A549 treated with GW870086 at 1 μM for 4 hours (cell line): ENCODE data around the gene SCGB1D2. TPM values are rescaled to one million over a fixed set of nuclear protein-coding genes. Genes with fewer than 3 reads are reported as not detected.

Source experiments
- total RNA-seq: library from RNA; stranded (reverse); fragments of 200-300 nt; extraction: Qiagen RNA extraction; gene quantifications from 5 replicates; pipeline ENCODE4 v1.2.3, GENCODE V29; 2022; ENCODE audit warnings: low read depth

SCGB1D2 gene, protein sequence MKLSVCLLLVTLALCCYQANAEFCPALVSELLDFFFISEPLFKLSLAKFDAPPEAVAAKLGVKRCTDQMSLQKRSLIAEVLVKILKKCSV
- total RNA-seq, result not detected in 5 replicates

GRCh38 chr11:62242021-62242420, at the start of gene SCGB1D2:
Gene SCGB1D2 (plus strand): TSS chr11:62242239. CDS start chr11:62242308, 69 bp downstream.

GRCh38 chr11:62269654-62270278, 27.7 kb downstream of the SCGB1D2 start, which contains the start of gene SCGB2A2:
Gene SCGB2A2 (plus strand): TSS chr11:62270158. CDS start chr11:62270217, 59 bp downstream.

Other genes with a start within 250 kb of the SCGB1D2 start
- 47.9 to 58.5 TPM (median 49.7 TPM) in 5 replicates for gene INCENP, start 118.2 kb upstream of the SCGB1D2 start, total RNA-seq
- gene SCGB1D1, start 52.0 kb upstream of the SCGB1D2 start, total RNA-seq, result not detected in 5 replicates
- not detected in 5 replicates for gene SCGB2A1, start 33.6 kb upstream of the SCGB1D2 start, total RNA-seq
- gene SCGB2A2, start 27.9 kb downstream of the SCGB1D2 start, total RNA-seq, result not detected in 5 replicates
- not detected in 5 replicates for gene SCGB1D4, start 56.8 kb downstream of the SCGB1D2 start, total RNA-seq
- 10.2 to 14.3 TPM (median 13.9 TPM) in 5 replicates for gene ASRGL1, start 95.2 kb downstream of the SCGB1D2 start, total RNA-seq
- gene SCGB1A1, start 176.8 kb downstream of the SCGB1D2 start, total RNA-seq, result 0.40 TPM in 1 of 5 replicates, not detected in the others